Measurements from ENCODE around the gene CADM2. TPM values are rescaled to one million over a fixed set of nuclear protein-coding genes. Genes with fewer than 3 reads are reported as not detected.

The CADM2 gene
- polyA plus RNA-seq, 1 donor = 5.8 TPM

GRCh38 chr3:84985795-84986194, 27.0 kb downstream of the CADM2 start:
- DNase-seq = no peak

DNA sequence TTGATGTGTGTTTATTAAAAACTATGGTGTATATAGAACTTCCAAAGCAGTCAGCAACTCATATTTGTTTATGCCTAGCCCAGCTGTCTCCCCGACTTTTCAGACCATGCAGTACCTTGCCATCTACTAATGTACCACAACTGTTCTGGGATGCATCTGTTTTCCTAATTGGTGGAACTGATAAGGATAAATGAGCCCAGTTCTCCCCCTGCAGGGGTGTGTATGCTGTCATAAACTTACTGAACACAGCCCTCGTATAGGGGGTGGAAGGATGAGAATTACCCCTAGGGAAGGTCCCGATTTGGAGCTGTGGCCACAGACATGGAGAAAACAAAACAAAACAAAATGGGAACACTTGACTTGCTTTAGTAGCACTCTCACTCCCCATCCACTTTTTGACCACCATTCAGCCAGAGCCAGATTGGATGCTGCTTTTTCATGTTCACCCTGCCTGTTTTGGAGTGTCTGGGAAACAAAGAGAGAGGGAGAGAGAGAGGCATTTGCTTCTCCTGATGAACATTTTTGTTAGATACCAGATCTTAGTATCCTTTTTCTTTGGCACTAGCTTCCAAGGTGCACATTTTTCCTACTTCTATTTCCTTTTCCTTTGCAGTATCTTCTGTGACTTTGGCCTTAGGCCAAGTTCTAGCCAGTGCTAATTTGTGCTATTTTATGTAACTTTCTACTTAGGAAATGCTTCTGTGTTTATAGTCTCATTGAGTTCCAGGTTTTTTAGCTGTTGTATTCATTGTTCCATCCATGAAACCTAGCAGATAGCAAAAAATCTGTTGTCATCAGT, 29.1 kb downstream of the CADM2 start:
- DNase-seq = no peak

- no peak for DNase-seq
These were observed 30.3 kb downstream of the CADM2 start for GRCh38 chr3:84989102-84989501.

- no peak for DNase-seq
These were observed 32.7 kb downstream of the CADM2 start for GRCh38 chr3:84991422-84991900.

- no peak for DNase-seq
These were observed 35.2 kb downstream of the CADM2 start for GRCh38 chr3:84993956-84994355.

- no peak for DNase-seq
These were observed 39.8 kb downstream of the CADM2 start for GRCh38 chr3:84998545-84998944.

- no peak for DNase-seq
These were observed 44.7 kb downstream of the CADM2 start for GRCh38 chr3:85003479-85003878.

GRCh38 chr3:85004147-85004546, 45.4 kb downstream of the CADM2 start:
- DNase-seq = no peak

- no peak for DNase-seq
These were observed 47.2 kb downstream of the CADM2 start for GRCh38 chr3:85005946-85006345.

DNA sequence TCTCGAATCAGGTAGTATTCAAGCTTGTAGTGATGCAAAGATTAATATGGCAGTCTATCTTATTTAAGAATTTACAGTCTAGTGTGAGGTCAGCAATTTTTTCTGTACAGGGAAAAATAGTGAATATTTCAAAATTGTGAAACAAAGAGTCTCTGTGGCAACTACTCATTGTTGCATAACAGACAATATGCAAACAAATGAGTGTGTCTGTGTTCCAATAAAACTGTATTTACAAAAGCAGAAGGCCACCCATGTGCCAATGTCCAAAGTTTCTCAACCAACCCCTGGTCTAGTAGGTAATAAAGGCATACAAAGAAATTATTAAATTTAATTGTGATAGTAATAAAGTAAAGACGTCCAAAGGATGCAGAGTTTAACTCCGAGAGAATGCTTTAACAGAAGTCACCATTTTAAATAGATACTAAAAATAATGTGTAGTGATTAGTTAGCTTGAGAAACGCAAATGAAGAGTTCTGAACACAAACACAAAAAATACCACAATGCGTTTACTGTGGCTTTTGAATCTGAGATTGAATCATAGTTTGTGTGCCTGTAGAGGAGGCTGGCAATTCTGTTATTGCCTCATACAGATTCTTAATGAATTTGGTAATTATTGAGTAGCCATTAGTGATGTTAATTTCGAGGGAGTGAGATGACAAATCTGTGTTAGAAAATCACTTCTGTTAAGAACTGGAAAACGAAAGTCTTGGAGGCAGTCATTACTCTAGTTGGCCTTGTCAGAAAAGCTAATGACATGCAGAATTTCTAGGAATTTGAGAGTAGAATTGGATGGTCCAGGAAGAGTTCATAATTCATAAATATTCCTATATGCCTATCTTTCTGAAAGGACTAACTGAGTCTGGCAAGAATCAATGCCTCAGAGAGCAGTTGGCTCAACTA, 48.7 kb downstream of the CADM2 start:
- DNase-seq = no peak

- no peak for DNase-seq
These were observed 62.0 kb downstream of the CADM2 start for GRCh38 chr3:85020828-85021227.

DNA sequence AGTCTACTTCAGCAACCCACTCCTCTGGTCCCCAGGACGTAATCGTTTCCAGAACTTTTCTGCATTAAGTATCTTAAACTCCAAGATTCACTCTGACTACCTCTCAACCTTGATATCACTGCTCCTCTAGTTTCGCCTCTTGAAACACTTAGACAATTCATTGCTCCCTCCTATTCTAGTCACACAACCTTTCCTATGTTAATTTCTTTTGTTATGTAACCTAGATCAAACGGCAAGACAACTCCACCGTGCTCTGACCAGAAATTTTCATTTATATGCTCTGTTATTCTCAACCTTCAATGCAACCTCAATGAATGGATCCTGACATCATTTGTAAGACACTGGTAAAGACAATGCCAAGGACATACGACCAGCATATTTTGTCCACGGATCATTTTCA, 71.3 kb downstream of the CADM2 start:
- DNase-seq = no peak

GRCh38 chr3:85037203-85037602, 78.4 kb downstream of the CADM2 start:
- no peak for DNase-seq

DNA sequence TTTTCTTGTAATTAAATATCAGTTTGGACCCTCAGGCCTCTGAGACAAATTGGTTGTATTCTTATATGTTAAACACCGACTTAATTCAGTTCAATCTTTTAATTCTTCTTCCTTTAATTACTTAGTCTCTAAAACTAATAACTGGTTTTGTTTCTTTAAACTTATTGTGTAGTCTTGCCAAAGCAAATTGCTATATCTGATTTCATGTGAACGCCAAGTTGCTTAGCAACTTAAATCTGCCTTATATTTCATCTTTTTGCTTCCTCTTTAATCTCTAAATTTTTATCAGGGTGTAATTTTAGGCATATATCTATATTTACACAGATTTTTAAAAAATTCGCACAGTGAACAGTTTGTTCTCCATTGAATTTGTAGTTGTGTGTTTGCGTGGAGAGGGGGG, 82.2 kb downstream of the CADM2 start:
- no peak for DNase-seq

DNA sequence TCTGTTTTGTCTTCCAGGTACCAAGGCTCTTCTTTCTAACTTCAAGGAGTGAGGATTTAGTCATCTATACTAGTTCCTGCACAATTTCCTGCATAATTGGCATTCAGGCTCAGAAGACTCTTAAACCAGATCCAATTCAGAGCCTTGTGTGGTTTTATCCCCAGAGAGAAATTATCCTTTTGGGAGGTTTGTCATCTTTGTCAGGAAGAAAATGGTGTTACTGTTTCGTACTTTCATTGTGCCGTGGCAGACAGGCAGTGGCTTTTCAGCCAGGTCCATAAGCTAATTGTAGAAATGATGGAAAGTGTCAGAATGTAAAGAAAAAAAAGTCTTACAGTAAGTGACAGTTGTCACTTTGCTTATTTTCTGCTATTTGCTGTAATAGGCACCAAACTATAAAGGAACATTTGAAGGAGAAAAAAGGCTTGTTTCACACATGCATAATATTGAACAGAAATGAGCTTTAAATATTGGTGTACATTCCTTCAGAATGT, 82.8 kb downstream of the CADM2 start:
- DNase-seq = no peak

DNA sequence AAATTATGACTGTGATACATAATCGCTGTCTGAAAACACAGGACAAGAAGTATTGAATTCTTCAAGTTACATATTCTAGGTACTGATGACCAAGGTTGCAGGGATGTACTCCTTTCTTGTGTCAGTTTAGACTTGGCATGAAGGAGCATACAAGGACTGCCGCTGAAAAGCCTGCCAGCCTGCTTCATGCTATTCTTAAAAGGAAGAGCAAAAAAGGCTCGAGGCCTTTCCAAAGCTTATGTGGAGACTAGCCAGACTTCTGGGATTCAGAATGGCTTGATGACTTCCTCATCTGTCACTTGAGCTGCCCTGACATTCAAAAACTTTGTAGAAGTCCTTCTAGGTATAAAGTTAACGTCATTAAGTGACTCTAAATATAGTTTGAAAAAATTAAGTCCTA, 92.0 kb downstream of the CADM2 start:
- no peak for DNase-seq

GRCh38 chr3:85051786-85052185, 93.0 kb downstream of the CADM2 start:
- no peak for DNase-seq

DNA sequence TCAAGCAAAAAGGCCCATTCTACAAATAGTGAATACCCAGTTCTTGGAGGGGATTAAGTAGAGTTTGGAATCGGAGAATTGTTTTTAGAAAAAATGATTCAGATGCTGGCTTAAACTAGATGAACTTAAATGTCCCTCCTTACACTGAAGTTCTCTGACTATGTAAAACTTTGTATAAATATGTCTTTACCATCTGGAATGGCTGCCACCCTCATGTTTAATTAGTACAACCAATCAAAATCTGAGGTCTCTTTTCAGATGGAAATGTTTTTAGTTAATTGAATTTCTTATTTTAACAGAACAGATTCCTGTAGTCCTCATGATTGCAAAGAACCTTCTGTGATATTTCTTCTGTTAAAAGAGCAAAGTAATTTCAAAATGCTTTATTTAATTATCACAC, 94.8 kb downstream of the CADM2 start:
- no peak for DNase-seq

- DNase-seq = no peak
These were observed 95.8 kb downstream of the CADM2 start for GRCh38 chr3:85054579-85054978.

GRCh38 chr3:85068911-85069310, 110.1 kb downstream of the CADM2 start:
- DNase-seq = no peak

GRCh38 chr3:85074003-85074402, 115.2 kb downstream of the CADM2 start:
- DNase-seq = no peak

- DNase-seq = no peak
These were observed 116.9 kb downstream of the CADM2 start for GRCh38 chr3:85075663-85076062.

DNA sequence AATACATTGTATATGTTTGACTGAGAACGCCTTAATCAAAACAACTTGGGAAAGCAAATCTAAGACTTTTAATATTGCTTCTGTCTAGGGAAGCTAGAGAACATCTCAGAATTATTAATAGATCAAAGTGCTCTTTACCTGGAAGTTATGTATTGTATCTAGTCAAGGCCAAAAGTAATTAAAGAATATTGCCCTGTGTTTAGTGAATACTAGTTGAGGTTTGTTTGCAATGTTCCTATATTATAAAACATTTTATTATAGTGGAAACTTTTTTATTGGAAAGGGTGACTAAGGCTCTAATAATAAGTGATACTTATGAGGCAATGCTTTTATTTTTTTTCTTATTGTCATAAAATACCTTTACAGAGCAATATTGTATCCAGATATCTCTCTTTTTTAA, 118.2 kb downstream of the CADM2 start:
- DNase-seq = no peak
